Measurements from ENCODE around the gene RALGAPA2. TPM values are rescaled to one million over a fixed set of nuclear protein-coding genes. Genes with fewer than 3 reads are reported as not detected.

The RALGAPA2 gene
- total RNA-seq, 1 donor, result 6.2 TPM

DNA sequence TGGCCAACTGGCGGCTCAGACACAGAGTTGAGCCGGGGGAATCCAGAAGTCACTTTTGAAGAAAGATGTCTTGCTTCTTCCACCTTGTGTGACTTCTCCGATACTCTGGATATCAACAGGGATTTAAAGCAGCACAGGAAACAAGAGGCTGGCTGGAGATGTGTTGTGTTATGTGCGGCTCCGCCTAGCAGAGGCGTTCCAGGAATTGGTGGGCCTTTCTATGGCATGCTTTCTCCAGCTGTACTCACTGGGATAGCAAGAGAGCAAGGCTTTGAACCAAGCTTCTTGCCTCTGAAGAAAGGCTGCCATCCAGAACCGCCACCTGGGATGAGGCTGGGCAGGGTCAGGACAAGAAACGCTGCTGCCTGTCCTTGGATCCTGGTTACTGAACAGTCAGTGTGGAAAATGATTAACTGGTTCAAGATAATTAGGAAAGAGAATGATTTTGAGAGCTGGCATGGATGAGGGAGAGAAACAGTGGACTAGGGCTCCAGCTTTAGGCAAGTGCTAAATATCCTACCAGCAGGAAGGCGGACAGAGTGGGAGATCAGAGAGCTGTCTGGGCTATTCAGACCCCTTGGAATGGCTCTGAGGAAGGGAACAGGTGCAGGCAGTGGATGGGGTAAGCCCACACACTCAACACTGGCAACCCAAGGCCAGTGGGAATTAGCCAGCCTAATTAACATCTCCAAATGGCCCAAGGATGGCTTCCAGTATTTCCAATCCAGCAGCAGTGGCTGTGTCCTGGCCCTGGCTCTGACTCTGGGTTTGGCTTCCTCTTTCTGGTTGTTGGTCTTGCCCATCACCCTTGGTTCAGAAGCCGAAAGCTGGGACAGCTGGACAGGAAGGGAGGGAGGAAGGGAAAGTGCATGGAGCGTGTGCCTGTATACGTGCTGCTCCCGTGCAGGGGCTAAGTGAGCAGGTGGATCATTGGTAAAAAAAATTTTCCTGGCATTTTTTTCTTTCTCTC is 312.6 kb downstream of the RALGAPA2 start:
- no peaks in the 10 kb centered on the region for H3K79me2 ChIP-seq (ENCODE audit: insufficient read depth, low read length)
- DNase-seq (ENCODE audit: insufficient read length, low spot score, missing footprints), result no peak
- H3K27me3 ChIP-seq (ENCODE audit: insufficient read depth, low read length), result no peaks in the 10 kb centered on the region
- H3K9me3 ChIP-seq (ENCODE audit: low read depth, low read length), result no peaks in the 10 kb centered on the region
- H3K4me3 ChIP-seq (ENCODE audit: insufficient read depth, low read length), result no peak overlapping the region
- no peak overlapping the region for H3K4me2 ChIP-seq (ENCODE audit: insufficient read depth, low read length)
- H4K20me1 ChIP-seq (ENCODE audit: insufficient read depth, low read length), result no peaks in the 10 kb centered on the region
- H3K4me1 ChIP-seq (ENCODE audit: insufficient read depth, low read length), result no peaks in the 10 kb centered on the region
- TF ChIP-seq, protein P1, sequence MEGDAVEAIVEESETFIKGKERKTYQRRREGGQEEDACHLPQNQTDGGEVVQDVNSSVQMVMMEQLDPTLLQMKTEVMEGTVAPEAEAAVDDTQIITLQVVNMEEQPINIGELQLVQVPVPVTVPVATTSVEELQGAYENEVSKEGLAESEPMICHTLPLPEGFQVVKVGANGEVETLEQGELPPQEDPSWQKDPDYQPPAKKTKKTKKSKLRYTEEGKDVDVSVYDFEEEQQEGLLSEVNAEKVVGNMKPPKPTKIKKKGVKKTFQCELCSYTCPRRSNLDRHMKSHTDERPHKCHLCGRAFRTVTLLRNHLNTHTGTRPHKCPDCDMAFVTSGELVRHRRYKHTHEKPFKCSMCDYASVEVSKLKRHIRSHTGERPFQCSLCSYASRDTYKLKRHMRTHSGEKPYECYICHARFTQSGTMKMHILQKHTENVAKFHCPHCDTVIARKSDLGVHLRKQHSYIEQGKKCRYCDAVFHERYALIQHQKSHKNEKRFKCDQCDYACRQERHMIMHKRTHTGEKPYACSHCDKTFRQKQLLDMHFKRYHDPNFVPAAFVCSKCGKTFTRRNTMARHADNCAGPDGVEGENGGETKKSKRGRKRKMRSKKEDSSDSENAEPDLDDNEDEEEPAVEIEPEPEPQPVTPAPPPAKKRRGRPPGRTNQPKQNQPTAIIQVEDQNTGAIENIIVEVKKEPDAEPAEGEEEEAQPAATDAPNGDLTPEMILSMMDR (IDR thresholded peaks at IDR 0.05; ENCODE audit: extremely low read depth, low read depth, low read length), result no peak
- H2AFZ ChIP-seq (ENCODE audit: low read length), result no peak overlapping the region
- no peaks in the 10 kb centered on the region for H3K36me3 ChIP-seq (ENCODE audit: insufficient read depth, low read length)
- H3K27ac ChIP-seq (ENCODE audit: low read depth, low read length), result no peak overlapping the region

DNA sequence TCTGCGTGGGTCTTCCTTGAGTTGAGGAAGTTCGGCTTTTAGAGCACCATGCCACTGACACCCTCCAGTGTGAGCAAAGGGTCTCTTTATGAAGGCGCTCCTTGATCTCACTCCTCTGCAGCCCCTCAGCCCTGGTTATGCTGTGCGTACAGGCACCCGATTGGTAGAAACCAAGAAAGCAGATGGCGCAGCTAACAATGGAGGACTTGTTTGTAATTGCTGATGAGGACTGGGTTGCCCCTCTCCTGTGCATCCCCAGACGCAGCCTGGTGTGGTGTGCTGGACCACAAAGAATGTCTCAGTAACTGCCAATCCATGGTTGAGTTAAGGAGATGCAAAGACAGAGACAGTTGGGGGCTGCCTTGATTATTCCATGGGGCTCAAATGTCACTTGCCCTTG is 314.3 kb downstream of the RALGAPA2 start:
- Histone ChIP-seq H3K79me2 (ENCODE audit: insufficient read depth, low read length) (no peaks in the 10 kb centered on the region), H3K4me3 (ENCODE audit: insufficient read depth, low read length) (no peak overlapping the region), H2AFZ (ENCODE audit: low read length) (no peak overlapping the region), H3K4me1 (ENCODE audit: insufficient read depth, low read length) (peaks cover 2% of the 10 kb centered on the region), H3K36me3 (ENCODE audit: insufficient read depth, low read length) (no peaks in the 10 kb centered on the region), H3K27ac (ENCODE audit: low read depth, low read length) (no peak overlapping the region), H4K20me1 (ENCODE audit: insufficient read depth, low read length) (no peaks in the 10 kb centered on the region), H3K4me2 (ENCODE audit: insufficient read depth, low read length) (no peak overlapping the region), H3K27me3 (ENCODE audit: insufficient read depth, low read length) (no peaks in the 10 kb centered on the region), H3K9me3 (ENCODE audit: low read depth, low read length) (no peaks in the 10 kb centered on the region)
- no peak for DNase-seq (ENCODE audit: insufficient read length, low spot score, missing footprints)
- TF ChIP-seq, protein P1 (IDR thresholded peaks at IDR 0.05; ENCODE audit: extremely low read depth, low read depth, low read length), result no peak

DNA sequence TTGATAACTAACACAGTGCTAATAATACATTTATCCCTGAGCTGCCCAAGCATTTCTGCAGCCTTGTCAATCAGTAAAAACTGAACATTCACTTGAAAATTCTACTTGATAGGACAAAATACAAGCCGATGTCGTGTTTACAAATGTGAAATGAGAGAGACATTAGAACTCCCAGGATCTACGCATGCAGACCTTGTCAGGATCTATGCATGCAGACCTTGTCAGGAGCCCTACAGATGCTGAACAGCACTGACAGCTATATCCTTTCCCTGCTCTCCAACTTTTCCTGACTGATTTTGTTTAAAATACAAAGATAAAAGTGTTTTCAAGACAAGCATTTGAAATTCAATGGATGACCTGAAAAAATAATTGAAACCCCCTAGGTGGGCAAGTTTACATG is 315.6 kb downstream of the RALGAPA2 start:
- Histone ChIP-seq H3K27me3 (ENCODE audit: insufficient read depth, low read length) (no peaks in the 10 kb centered on the region), H3K4me1 (ENCODE audit: insufficient read depth, low read length) (peaks cover 5% of the 10 kb centered on the region), H4K20me1 (ENCODE audit: insufficient read depth, low read length) (no peaks in the 10 kb centered on the region), H2AFZ (ENCODE audit: low read length) (no peak overlapping the region), H3K79me2 (ENCODE audit: insufficient read depth, low read length) (no peaks in the 10 kb centered on the region), H3K27ac (ENCODE audit: low read depth, low read length) (no peak overlapping the region), H3K4me3 (ENCODE audit: insufficient read depth, low read length) (no peak overlapping the region), H3K9me3 (ENCODE audit: low read depth, low read length) (no peaks in the 10 kb centered on the region), H3K36me3 (ENCODE audit: insufficient read depth, low read length) (no peaks in the 10 kb centered on the region), H3K4me2 (ENCODE audit: insufficient read depth, low read length) (no peak overlapping the region)
- no peak for DNase-seq (ENCODE audit: insufficient read length, low spot score, missing footprints)
- TF ChIP-seq, protein P1 (IDR thresholded peaks at IDR 0.05; ENCODE audit: extremely low read depth, low read depth, low read length), result no peak

DNA sequence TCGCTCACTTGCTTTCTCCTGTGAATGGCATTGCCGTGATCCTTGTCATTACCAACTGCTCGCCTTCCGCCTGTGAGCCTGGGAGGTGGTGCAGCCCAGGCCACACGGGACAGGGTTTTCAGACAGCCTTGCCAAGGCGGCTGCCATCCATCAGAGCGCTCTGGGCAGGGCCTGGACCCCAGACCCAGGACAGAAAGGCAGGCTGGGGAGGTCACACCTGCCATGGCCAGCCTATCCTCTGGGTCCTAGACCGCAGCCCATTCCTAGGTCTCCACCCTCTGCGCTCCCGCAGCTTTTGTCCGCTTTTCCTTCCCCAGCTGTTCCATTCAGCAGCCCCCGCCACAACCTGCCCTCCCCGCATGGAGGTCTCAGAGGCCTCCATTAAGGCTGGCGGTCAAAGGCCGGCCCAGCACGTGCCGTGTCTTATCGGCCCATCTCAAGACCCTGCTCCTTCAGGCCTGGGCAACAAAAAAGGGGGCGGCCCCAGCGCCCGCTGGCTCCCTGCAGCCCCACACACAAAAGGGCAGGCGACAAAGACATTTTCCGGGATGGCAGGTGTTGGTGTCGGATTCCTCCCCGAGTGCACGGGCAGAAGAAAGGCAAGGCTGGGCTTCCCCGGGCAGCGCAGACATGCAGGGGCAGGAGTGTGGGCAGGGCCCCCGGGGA is 316.4 kb downstream of the RALGAPA2 start:
- Histone ChIP-seq H3K79me2 (ENCODE audit: insufficient read depth, low read length) (no peaks in the 10 kb centered on the region), H3K9me3 (ENCODE audit: low read depth, low read length) (no peaks in the 10 kb centered on the region), H4K20me1 (ENCODE audit: insufficient read depth, low read length) (no peaks in the 10 kb centered on the region), H3K4me1 (ENCODE audit: insufficient read depth, low read length) (peaks cover 5% of the 10 kb centered on the region), H2AFZ (ENCODE audit: low read length) (no peak overlapping the region), H3K36me3 (ENCODE audit: insufficient read depth, low read length) (no peaks in the 10 kb centered on the region), H3K4me2 (ENCODE audit: insufficient read depth, low read length) (no peak overlapping the region), H3K27ac (ENCODE audit: low read depth, low read length) (no peak overlapping the region), H3K4me3 (ENCODE audit: insufficient read depth, low read length) (no peak overlapping the region), H3K27me3 (ENCODE audit: insufficient read depth, low read length) (no peaks in the 10 kb centered on the region)
- DNase-seq (ENCODE audit: insufficient read length, low spot score, missing footprints), result no peak
- TF ChIP-seq, protein P1 (IDR thresholded peaks at IDR 0.05; ENCODE audit: extremely low read depth, low read depth, low read length), result no peak

All from osteoblast (primary cell).